Chondrocyte (in vitro differentiated cells): Measurements from ENCODE around the gene CDC42EP5. TPM values are rescaled to one million over a fixed set of nuclear protein-coding genes. Genes with fewer than 3 reads are reported as not detected.

ENCODE experiments used
- DNase-seq: peaks from one replicate; pipeline ENCODE4 v3.0.0; 2021; ENCODE audit warnings: mixed read lengths, low spot score
- H3K27ac Mint-ChIP-seq: one replicate; pipeline ENCODE4 v1.8.0; 2021; ENCODE audit warnings: mild to moderate bottlenecking, moderate library complexity, mixed read lengths; ENCODE audit not compliant: unreplicated experiment
- H3K27me3 Mint-ChIP-seq: 2 replicates; pipeline ENCODE4 v1.8.0; 2021; ENCODE audit warnings: low read depth, mixed read lengths
- H3K36me3 Mint-ChIP-seq: 2 replicates; pipeline ENCODE4 v1.8.0; 2021; ENCODE audit warnings: low read depth, mixed read lengths
- H3K4me1 Mint-ChIP-seq: 2 replicates; pipeline ENCODE4 v1.8.0; 2021; ENCODE audit warnings: low read depth, mild to moderate bottlenecking, mixed read lengths
- H3K4me3 Mint-ChIP-seq: one replicate; pipeline ENCODE4 v1.8.0; 2021; ENCODE audit warnings: mild to moderate bottlenecking, moderate library complexity, mixed read lengths; ENCODE audit not compliant: unreplicated experiment
- H3K9me3 Mint-ChIP-seq: 2 replicates; pipeline ENCODE4 v1.8.0; 2021; ENCODE audit warnings: low read depth, mixed read lengths
- CTCF ChIP-seq: fragments of 200-600 bp; sonication (generic); IDR thresholded peaks from 2 replicates; pipeline ENCODE4 v1.5.0; 2021; ENCODE audit warnings: antibody characterized with exemption, mild to moderate bottlenecking, moderate library complexity
- total RNA-seq: library from RNA; stranded (reverse); gene quantifications from 3 replicates; pipeline ENCODE4 v1.2.1, GENCODE V29; 2021

The CDC42EP5 gene
- total RNA-seq, 1 donor from 2014 or later, result 66.4 TPM

GRCh38 chr19:54444737-54445136 lies 28.4 kb downstream of the CDC42EP5 start:
- H3K4me3 Mint-ChIP-seq, result no peak overlapping the region
- H3K27ac Mint-ChIP-seq, result no peak overlapping the region
- no peak for TF ChIP-seq CTCF
- DNase-seq, result no peak
- H3K9me3 Mint-ChIP-seq, result no peaks in the 10 kb centered on the region
- peaks cover 18% of the 10 kb centered on the region for H3K4me1 Mint-ChIP-seq
- no peaks in the 10 kb centered on the region for H3K27me3 Mint-ChIP-seq
- peaks cover 16% of the 10 kb centered on the region for H3K36me3 Mint-ChIP-seq

- DNase-seq, result no peak
- peaks cover 2% of the 10 kb centered on the region for H3K4me1 Mint-ChIP-seq
- H3K27me3 Mint-ChIP-seq, result no peaks in the 10 kb centered on the region
- TF ChIP-seq CTCF, result no peak
- H3K36me3 Mint-ChIP-seq, result peaks cover 13% of the 10 kb centered on the region
- H3K9me3 Mint-ChIP-seq, result no peaks in the 10 kb centered on the region
- no peak overlapping the region for H3K27ac Mint-ChIP-seq
- H3K4me3 Mint-ChIP-seq, result no peak overlapping the region
Observed at GRCh38 chr19:54440641-54441040, 32.5 kb downstream of the CDC42EP5 start.

GRCh38 chr19:54439174-54439851 lies 33.8 kb downstream of the CDC42EP5 start:
- Mint-ChIP-seq H3K9me3 (no peaks in the 10 kb centered on the region), H3K4me1 (peaks cover 2% of the 10 kb centered on the region), H3K36me3 (peaks cover 8% of the 10 kb centered on the region), H3K4me3 (no peak overlapping the region), H3K27me3 (no peaks in the 10 kb centered on the region), H3K27ac (no peak overlapping the region)
- DNase-seq, result no peak
- peak; percentile 70 for TF ChIP-seq CTCF

GRCh38 chr19:54436628-54437252 lies 36.4 kb downstream of the CDC42EP5 start:
- Mint-ChIP-seq H3K4me1 (peaks cover 4% of the 10 kb centered on the region), H3K4me3 (peak overlapping the region; percentile 4), H3K27me3 (no peaks in the 10 kb centered on the region), H3K27ac (no peak overlapping the region), H3K36me3 (no peaks in the 10 kb centered on the region), H3K9me3 (no peaks in the 10 kb centered on the region)
- no peak for DNase-seq
- TF ChIP-seq CTCF, result no peak

GRCh38 chr19:54436031-54436523 lies 37.0 kb downstream of the CDC42EP5 start:
- Mint-ChIP-seq H3K4me3 (peak overlapping the region; percentile 4), H3K27me3 (no peaks in the 10 kb centered on the region), H3K27ac (no peak overlapping the region), H3K36me3 (no peaks in the 10 kb centered on the region), H3K4me1 (peaks cover 10% of the 10 kb centered on the region), H3K9me3 (no peaks in the 10 kb centered on the region)
- TF ChIP-seq CTCF, result no peak
- DNase-seq, result no peak
